Right lung (tissue), 5 donors: ENCODE measurements around the gene TSPAN7. TPM values are rescaled to one million over a fixed set of nuclear protein-coding genes. Genes with fewer than 3 reads are reported as not detected.

Experiments
- DNase-seq, 2 donors: peaks; one replicate each; pipeline ENCODE4 v3.0.0-alpha.2; 2013
- polyA plus RNA-seq, 5 donors: library from polyadenylated mRNA; unstranded; fragments of 120-200 nt; gene quantifications; one replicate each; pipeline versions ENCODE4 v1.2.1 to v1.2.3, GENCODE V29; 2013; ENCODE audit warnings: inconsistent platforms in 1 of 5, low replicate concordance in 1 of 5; ENCODE audit not compliant: insufficient read length in 5 of 5, insufficient read depth in 1 of 5

The TSPAN7 gene
- polyA plus RNA-seq, 5 donors = 38.6 to 57.7 (median 49.9) TPM

DNA sequence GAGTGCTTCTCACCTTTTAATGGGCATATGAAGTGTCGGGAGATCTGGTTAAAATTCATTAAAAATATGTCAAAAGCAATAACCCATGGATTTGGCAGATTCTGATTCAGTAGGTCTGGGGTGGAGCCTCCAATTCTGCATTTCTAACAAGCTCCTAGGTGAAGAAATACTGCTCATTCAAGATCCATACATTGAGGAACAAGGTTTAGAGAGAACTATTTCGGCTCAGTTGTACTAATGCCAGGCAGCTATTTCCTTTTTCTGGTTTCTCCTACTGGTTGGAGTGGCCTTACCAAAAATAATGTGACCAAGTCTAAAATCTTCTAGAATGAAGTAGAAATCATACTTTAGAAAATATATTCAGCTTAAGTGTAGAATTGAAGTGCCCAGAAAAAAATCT is 117.5 kb downstream of the TSPAN7 start:
- no peak for DNase-seq

GRCh38 chrX:38679695-38680094 is 118.4 kb downstream of the TSPAN7 start:
- DNase-seq = no peak

GRCh38 chrX:38682095-38682494 is 120.8 kb downstream of the TSPAN7 start:
- no peak for DNase-seq

- no peak for DNase-seq
Observed at GRCh38 chrX:38692961-38693360, 131.6 kb downstream of the TSPAN7 start.

GRCh38 chrX:38694394-38694793 is 133.1 kb downstream of the TSPAN7 start:
- no peak for DNase-seq

DNA sequence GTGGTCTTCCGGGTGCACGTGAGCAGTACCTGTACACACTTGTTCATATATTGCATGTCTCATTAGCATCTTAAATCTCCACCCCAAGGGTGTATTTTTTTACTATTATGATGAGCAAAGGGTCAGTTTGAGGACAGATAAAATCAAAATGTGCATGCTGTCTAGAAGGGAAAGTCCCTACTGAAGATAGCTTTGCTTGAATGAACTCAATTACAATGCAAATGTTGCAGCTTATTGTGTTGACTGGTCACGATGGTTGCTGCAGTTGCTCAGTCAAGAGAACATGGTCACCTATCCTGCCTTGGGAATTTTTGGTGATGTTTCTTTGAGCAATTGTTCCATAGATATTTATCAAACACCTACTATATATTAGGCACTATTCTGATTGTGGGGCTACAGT is 136.1 kb downstream of the TSPAN7 start:
- no peak for DNase-seq

DNA sequence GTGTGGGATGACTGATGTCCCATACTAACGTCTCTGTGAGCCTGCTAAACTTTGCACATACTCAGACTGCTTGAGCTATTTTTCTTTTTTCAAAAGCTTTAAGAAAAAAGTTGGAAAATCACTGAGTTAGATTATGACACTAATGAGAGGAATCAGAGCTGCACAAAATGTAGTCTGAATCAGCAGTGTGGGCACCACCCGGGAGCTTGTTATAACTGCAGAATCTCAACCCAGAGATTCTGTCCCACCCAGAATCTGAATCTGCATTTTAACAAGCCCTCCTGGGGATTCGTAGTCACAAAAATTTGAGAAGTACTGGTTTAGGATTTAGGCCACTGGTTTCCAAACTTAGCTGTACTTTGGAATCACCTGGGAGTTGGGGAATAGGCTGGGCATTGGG is 137.8 kb downstream of the TSPAN7 start:
- DNase-seq = no peak

- DNase-seq = no peak
Observed at GRCh38 chrX:38699696-38700095, 138.4 kb downstream of the TSPAN7 start.

DNA sequence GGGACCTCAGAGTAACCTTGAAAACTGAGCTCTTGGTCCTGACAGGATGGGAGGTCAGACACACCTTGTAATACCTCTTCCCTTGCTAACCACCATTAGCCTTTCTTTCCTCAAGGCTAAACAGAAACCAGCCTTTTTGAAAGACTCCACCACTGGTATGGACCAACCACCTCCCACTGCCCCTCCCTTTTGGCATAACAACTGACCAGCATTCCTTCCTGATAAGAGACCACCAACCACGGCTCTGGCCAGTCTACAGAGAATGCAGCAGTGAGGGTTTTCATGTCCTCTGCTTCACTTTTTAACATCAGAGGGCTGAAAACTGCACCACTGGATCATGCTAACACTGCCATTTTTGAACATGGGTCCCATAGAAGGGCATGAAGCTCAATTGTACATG is 139.7 kb downstream of the TSPAN7 start:
- DNase-seq = no peak

DNA sequence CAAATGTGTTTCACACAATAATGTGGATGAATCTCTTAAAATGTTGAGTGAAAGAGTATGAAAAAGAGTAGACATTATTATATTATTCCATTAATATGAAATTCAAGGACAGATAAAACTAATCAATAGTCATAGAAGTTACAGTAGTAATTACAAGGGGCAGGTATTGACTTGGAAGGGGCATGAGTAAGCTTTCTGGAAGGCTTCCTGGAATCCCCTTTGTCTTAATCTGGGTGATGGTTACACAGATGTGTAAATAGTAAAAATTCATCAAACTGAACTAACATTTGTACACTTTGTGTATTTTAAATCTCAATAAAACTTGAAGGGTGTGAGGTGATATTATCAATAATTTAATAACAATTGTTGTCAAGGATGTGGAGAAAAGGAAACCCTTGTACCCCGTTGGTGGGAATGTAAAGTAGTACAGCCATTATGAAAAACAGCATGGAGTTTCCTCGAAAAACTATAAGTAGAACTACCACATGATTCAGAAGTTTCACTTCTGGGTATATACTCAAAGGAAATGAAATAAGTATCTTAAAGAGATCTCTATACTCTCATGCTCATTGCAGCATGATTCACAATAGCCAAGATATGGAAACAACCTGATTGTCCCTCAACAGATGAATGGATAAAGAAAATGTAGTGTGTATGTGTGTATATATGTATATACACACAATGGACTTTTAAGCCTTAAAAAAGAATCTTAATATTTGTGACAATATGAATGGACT is 143.0 kb downstream of the TSPAN7 start:
- DNase-seq = no peak

- DNase-seq = no peak
Observed at GRCh38 chrX:38717871-38718270, 156.5 kb downstream of the TSPAN7 start.

GRCh38 chrX:38718311-38718710 is 157.0 kb downstream of the TSPAN7 start:
- DNase-seq = no peak

DNA sequence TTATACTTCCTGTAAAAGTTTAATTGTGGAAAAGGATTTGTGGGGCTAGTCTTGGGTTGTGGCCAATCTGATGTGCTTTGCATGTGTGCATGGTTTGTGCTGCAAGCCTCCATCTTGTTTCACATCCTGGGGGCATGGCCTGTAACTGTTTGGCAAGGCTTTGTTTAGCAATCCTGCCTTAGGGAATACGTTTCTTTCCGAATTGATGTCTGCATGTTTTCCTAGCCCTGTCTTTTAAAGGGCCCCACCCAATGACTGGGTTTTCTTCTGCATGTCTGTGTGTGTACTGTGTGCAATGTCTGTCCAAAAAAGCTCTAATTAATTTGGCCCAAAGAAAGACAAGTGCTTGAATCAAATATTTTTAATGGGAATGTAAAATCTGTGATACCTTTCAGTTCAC is 165.3 kb downstream of the TSPAN7 start:
- no peak for DNase-seq

- no peak for DNase-seq
Observed at GRCh38 chrX:38727668-38728067, 166.3 kb downstream of the TSPAN7 start.

- no peak for DNase-seq
Observed at GRCh38 chrX:38732866-38733265, 171.5 kb downstream of the TSPAN7 start.

Other genes starting within 250 kb of the TSPAN7 start
- 10 to 100 TPM; 16.7 to 25.3 (median 23.9) TPM for gene RPGR, start 234.0 kb upstream of the TSPAN7 start, polyA plus RNA-seq
- under 1 TPM in 4 of 5 donors, not detected in 1; 0.10 to 0.30 (median 0.20) TPM for gene OTC, start 208.9 kb upstream of the TSPAN7 start, polyA plus RNA-seq
- gene MID1IP1, start 239.9 kb downstream of the TSPAN7 start, polyA plus RNA-seq = 10 to 100 TPM; 12.4 to 26.5 (median 16.7) TPM